Endothelial cell (in vitro differentiated cells): ENCODE measurements around the gene UBASH3B. TPM values are rescaled to one million over a fixed set of nuclear protein-coding genes. Genes with fewer than 3 reads are reported as not detected.

Experiments
- DNase-seq: peaks from one replicate; pipeline ENCODE4 v3.0.0; 2021; ENCODE audit warnings: low spot score
- H3K27ac Mint-ChIP-seq: one replicate; pipeline ENCODE4 v1.8.0; 2021; ENCODE audit warnings: mixed read lengths, inconsistent platforms; ENCODE audit not compliant: unreplicated experiment
- H3K27me3 Mint-ChIP-seq: one replicate; pipeline ENCODE4 v1.8.0; 2021; ENCODE audit warnings: mild to moderate bottlenecking, moderate library complexity, mixed read lengths, inconsistent platforms; ENCODE audit not compliant: unreplicated experiment
- H3K36me3 Mint-ChIP-seq: one replicate; pipeline ENCODE4 v1.8.0; 2021; ENCODE audit warnings: mild to moderate bottlenecking, low read depth, mixed read lengths, inconsistent platforms; ENCODE audit not compliant: unreplicated experiment
- H3K4me1 Mint-ChIP-seq: one replicate; pipeline ENCODE4 v1.8.0; 2021; ENCODE audit warnings: mild to moderate bottlenecking, mixed read lengths, inconsistent platforms; ENCODE audit not compliant: unreplicated experiment
- H3K4me3 Mint-ChIP-seq: one replicate; pipeline ENCODE4 v1.8.0; 2021; ENCODE audit warnings: mild to moderate bottlenecking, mixed read lengths, inconsistent platforms; ENCODE audit not compliant: unreplicated experiment
- H3K9me3 Mint-ChIP-seq: one replicate; pipeline ENCODE4 v1.8.0; 2021; ENCODE audit warnings: mixed read lengths, inconsistent platforms; ENCODE audit not compliant: unreplicated experiment
- CTCF ChIP-seq: fragments of 200-600 bp; sonication (generic); IDR thresholded peaks from one replicate; pipeline ENCODE4 v1.5.0; 2021; ENCODE audit warnings: antibody characterized with exemption; ENCODE audit not compliant: unreplicated experiment
- total RNA-seq: library from RNA; stranded (reverse); fragmentation: NEBNext Ultra II Directional; extraction: Animal tissue kit (Norgen Biotek cat#: 25700); gene quantifications from one replicate; pipeline ENCODE4 v1.2.1, GENCODE V29; 2021; ENCODE audit not compliant: unreplicated experiment

Gene UBASH3B
- total RNA-seq, 1 donor from 2014 or later, result 43.3 TPM

- peaks cover 6% of the 10 kb centered on the region for H3K27me3 Mint-ChIP-seq
- no peaks in the 10 kb centered on the region for H3K36me3 Mint-ChIP-seq
- H3K9me3 Mint-ChIP-seq, result no peaks in the 10 kb centered on the region
- DNase-seq, result no peak
- no peak overlapping the region for H3K4me3 Mint-ChIP-seq
- peaks cover 15% of the 10 kb centered on the region for H3K4me1 Mint-ChIP-seq
- no peak overlapping the region for H3K27ac Mint-ChIP-seq
- TF ChIP-seq CTCF, result no peak
Observed at GRCh38 chr11:122676638-122677037, 21.1 kb downstream of the UBASH3B start.

GRCh38 chr11:122677256-122677655 is 21.7 kb downstream of the UBASH3B start:
- H3K4me3 Mint-ChIP-seq, result no peak overlapping the region
- H3K4me1 Mint-ChIP-seq, result peaks cover 15% of the 10 kb centered on the region
- no peaks in the 10 kb centered on the region for H3K9me3 Mint-ChIP-seq
- H3K27me3 Mint-ChIP-seq, result peaks cover 6% of the 10 kb centered on the region
- H3K36me3 Mint-ChIP-seq, result no peaks in the 10 kb centered on the region
- no peak for TF ChIP-seq CTCF
- no peak for DNase-seq
- H3K27ac Mint-ChIP-seq, result no peak overlapping the region

- no peak for TF ChIP-seq CTCF
- no peaks in the 10 kb centered on the region for H3K9me3 Mint-ChIP-seq
- peaks cover 1% of the 10 kb centered on the region for H3K27me3 Mint-ChIP-seq
- no peak overlapping the region for H3K4me3 Mint-ChIP-seq
- DNase-seq, result no peak
- H3K4me1 Mint-ChIP-seq, result peaks cover 15% of the 10 kb centered on the region
- no peak overlapping the region for H3K27ac Mint-ChIP-seq
- no peaks in the 10 kb centered on the region for H3K36me3 Mint-ChIP-seq
Observed at GRCh38 chr11:122678406-122678805, 22.9 kb downstream of the UBASH3B start.

GRCh38 chr11:122679466-122679865 is 23.9 kb downstream of the UBASH3B start:
- H3K27ac Mint-ChIP-seq, result no peak overlapping the region

GRCh38 chr11:122681070-122681469 is 25.5 kb downstream of the UBASH3B start:
- DNase-seq, result no peak
- no peak overlapping the region for H3K4me3 Mint-ChIP-seq
- H3K36me3 Mint-ChIP-seq, result peaks cover 3% of the 10 kb centered on the region
- no peaks in the 10 kb centered on the region for H3K27me3 Mint-ChIP-seq
- no peaks in the 10 kb centered on the region for H3K9me3 Mint-ChIP-seq
- TF ChIP-seq CTCF, result no peak
- no peak overlapping the region for H3K27ac Mint-ChIP-seq
- peaks cover 7% of the 10 kb centered on the region for H3K4me1 Mint-ChIP-seq

More at GRCh38 chr11:122679466-122679865, 23.9 kb downstream of the UBASH3B start:
- Mint-ChIP-seq H3K4me1 (peaks cover 18% of the 10 kb centered on the region), H3K4me3 (no peak overlapping the region), H3K9me3 (no peaks in the 10 kb centered on the region), H3K36me3 (peaks cover 3% of the 10 kb centered on the region), H3K27me3 (peaks cover 1% of the 10 kb centered on the region)
- TF ChIP-seq CTCF, result no peak
- DNase-seq, result no peak
